Activated effector memory CD4-positive, alpha-beta T cell treated with anti-CD3 and anti-CD28 coated beads, Interleukin-2, amount 50 U/mL, for 16 hours (primary cell): ENCODE measurements around the gene KDM3B.
"Not testable (repeated sequence)": the region's sequence is repeated elsewhere in the genome, so short reads cannot be mapped to it uniquely, and the experiment has no call there.

Source experiments
- DNase-seq: peaks from one replicate; pipeline ENCODE4 v3.0.0-alpha.2; 2020

KDM3B gene

GRCh38 chr5:138349852-138350562, 2.5 kb upstream of the KDM3B start:
- no peak for DNase-seq

DNA sequence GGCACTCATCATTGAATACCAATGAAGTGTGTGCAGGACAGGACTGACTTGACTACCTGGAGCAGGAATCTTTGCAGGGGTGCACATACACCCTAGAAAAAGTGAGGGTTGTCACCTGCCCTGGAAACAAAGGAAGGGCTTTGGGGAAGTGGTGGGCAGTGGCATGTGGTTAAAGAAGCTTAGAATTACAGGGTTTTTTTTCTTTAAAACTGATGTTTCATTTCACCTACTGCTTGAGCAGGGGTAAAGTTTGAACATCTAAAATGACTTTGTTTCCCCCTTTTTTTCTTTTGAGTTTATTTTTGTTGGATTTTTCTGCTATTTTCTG, 2.0 kb upstream of the KDM3B start:
- DNase-seq = no peak

DNA sequence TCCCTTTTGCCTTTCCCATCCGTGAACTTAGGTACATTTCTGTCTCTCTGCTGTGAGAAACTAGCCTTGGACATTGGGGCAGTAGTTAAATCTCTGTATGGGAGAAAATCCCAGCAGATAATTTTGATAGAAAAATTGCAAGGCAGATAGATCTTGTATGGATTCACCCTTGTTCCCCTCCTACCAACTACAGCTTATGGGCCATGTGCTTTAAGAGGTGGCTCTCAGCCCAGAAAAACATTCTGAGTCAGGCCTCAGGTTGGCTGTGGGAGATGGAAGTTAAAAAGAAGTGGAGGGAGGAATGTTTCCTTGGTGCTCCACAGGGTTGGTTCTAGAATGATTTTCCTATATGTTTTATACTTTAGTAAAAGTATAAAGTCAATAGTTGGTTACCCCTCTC, 1.4 kb upstream of the KDM3B start:
- no peak for DNase-seq

DNA sequence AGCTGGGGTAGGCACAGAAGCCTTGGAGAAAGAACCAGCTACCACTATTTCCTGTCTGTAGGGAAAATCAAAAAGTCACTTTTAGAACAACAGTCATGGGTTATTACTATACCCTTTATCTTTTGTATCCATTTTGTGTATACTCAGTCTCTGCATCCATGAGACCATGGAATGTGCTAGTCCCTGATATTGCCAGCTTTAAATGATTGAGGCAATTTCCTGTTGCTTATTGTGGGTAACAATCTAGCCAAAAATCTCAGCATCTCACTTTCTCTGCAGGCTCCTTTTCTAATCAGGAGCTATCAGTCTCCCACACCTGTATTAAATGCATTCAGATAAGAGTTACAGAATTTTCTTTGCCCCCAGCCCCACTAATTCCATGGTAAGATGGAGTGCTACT, 968 bp upstream of the KDM3B start:
- no peak for DNase-seq

- DNase-seq = peak; percentile 91
Observed at GRCh38 chr5:138352722-138353559, 456 bp downstream of the KDM3B start.

- no peak for DNase-seq
Observed at GRCh38 chr5:138353560-138354080, 1.1 kb downstream of the KDM3B start.

- DNase-seq = no peak
Observed at GRCh38 chr5:138354387-138354786, 1.9 kb downstream of the KDM3B start.

- peak; percentile 81 for DNase-seq
Observed at GRCh38 chr5:138354926-138355378, 2.5 kb downstream of the KDM3B start.

- no peak for DNase-seq
Observed at GRCh38 chr5:138359621-138360020, 7.1 kb downstream of the KDM3B start.

GRCh38 chr5:138360941-138361452, 8.5 kb downstream of the KDM3B start:
- no peak for DNase-seq

- no peak for DNase-seq
Observed at GRCh38 chr5:138364576-138364975, 12.1 kb downstream of the KDM3B start.

- DNase-seq = no peak
Observed at GRCh38 chr5:138366632-138367382, 14.3 kb downstream of the KDM3B start.

DNA sequence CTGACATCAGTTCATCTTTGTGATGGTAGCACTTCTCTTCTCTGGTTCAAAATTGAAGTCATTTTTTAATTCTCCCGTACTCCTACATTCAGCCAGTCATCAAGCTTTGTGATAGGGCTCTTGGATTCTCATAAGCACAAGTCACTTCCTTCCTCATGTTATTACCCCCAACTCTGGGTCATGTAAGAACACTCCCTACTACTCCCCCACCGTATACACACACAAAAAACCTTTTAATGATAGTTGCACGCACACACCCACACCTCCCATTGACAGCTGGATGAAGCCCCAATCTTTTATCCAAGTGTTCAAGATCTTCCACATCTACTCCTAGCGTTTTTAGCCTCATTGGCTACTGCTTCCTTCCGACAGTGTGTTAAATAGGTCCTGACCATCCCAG, 16.8 kb downstream of the KDM3B start:
- DNase-seq = no peak

- no peak for DNase-seq
Observed at GRCh38 chr5:138369706-138370105, 17.2 kb downstream of the KDM3B start.

DNA sequence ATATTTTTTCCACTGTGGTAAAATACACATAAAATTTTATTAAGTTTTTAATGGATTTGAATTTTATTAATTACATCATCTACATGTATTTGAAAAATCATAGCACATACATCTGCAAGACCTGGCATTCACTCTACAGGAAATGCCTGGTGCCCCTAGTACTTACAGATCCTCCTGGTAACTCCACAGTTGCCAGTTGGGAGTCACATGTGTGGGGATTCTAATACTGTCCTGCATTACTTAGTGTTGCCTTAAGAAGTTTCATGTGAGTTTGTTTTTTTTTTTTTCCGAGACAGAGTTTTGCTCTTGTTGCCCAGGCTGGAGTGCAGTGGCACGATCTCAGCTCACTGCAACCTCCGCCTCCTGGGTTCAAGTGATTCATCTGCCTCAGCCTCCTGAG, 18.1 kb downstream of the KDM3B start:
- no peak for DNase-seq

DNA sequence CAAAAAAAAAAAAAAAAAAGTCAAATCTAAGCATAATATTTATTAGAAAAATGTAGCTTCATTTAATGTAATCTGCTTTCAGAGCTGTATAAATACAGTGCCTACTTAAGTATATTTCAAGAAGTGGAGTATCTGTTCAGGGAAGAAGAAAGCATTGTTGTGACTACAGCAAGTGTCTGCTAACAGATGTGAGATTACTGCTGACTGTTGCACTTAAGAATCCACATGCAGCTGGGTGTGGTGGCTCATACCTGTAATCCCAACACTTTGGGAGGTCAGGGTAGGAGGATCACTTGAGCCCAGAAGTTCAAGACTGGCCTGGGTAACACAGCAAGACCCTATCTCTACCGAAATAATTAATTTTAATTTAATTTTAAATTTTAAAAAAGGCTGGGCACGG, 19.0 kb downstream of the KDM3B start:
- DNase-seq = no peak

GRCh38 chr5:138372225-138372624, 19.7 kb downstream of the KDM3B start:
- no peak for DNase-seq

- DNase-seq = no peak
Observed at GRCh38 chr5:138372653-138373052, 20.2 kb downstream of the KDM3B start.

DNA sequence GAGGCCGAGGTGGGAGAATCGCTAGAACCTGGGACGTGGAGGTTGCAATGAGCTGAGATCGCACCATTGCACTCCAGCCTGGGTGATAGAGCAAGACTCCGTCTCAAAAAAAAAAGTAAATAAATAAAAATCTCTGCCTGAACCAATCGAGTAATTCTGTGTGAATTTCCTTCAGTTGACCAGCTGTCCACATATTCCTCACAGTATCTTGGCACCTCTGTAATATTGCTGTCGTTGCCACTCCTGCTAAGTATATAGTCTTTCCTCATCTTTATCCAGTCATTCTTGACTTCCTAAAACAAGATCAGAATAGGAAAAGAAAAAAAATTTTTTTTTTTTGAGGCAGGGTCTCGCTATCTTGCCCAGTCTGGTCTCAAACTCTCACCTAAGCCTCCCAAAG, 29.9 kb downstream of the KDM3B start:
- DNase-seq = no peak

DNA sequence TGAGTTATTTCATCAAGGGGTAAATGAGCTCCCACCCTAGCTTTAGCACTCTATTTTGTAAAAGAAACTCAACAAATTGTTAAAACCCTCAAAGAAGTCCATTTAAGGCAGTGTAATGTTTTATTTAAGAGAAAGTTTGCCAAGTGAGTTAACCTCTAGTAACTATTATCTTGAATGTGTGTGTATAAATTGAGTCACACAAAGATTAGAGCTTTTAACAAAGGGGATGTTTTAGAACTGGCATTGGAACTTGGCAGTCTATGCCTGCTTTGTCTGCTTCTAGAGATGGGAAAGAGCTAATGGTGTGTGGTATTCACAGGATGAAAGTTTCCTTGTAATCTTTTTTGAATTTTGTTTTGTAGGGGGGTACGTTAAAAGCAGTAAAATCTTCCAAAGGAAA, 33.2 kb downstream of the KDM3B start:
- DNase-seq = no peak

- DNase-seq = no peak
Observed at GRCh38 chr5:138386290-138386689, 33.8 kb downstream of the KDM3B start.

DNA sequence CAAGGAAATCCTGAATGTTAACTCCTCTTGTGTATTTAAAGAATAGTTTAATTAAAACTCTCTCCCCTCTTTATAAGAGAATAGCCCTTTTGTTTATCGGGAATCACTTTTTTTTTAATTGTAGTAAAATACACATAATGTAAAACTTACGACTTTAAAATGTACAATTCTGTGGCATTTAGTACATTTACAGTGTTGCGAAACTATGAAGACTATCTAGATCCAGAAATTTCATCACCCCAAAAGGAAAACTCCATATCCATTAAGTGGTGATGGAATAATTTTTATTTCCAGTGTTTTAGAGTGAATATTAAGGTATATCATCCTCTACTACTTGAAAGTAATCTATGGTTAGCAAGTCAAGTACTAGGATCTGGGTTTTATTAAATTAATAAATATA, 36.8 kb downstream of the KDM3B start:
- DNase-seq = no peak

GRCh38 chr5:138389911-138390310, 37.4 kb downstream of the KDM3B start:
- DNase-seq = not testable (repeated sequence)
